ENCODE results near the gene P2RX3. TPM values are rescaled to one million over a fixed set of nuclear protein-coding genes. Genes with fewer than 3 reads are reported as not detected.

P2RX3 gene
- total RNA-seq, 2 experiments from 2014 or later: not detected

DNA sequence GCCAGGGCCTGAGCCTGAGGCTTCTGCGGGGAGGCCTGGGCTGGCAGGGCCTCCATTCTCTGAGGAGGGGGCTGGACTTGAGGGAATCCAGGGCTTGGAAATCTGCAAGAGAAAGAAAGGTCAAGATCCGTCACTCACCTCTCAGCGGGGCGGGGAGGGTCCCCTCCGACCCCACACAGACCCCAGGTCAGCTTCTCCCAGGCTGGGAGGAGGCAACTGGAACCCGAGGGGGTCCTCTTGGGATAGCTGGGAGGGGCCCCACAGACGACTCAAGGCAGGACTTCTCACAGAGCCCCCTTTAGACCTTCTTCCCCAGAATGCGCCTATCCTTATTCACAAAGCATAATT lies 24.4 kb upstream of the P2RX3 start:
- no peaks in the 10 kb centered on the region for H4K20me1 ChIP-seq (ENCODE audit: insufficient read depth, low read length)
- peaks cover 12% of the 10 kb centered on the region; the same call in 1 of the 2 replicates for H3K36me3 ChIP-seq (ENCODE audit: insufficient read depth, low read length)
- H2AFZ ChIP-seq (ENCODE audit: low read length): no peak overlapping the region
- CTCF ChIA-PET (ENCODE audit: unreplicated experiment): no interaction called here
- no peak for TF ChIP-seq EZH2phosphoT487 (IDR thresholded peaks at IDR 0.05; ENCODE audit: borderline replicate concordance, low read depth, low read length)
- TF ChIP-seq, protein P1, sequence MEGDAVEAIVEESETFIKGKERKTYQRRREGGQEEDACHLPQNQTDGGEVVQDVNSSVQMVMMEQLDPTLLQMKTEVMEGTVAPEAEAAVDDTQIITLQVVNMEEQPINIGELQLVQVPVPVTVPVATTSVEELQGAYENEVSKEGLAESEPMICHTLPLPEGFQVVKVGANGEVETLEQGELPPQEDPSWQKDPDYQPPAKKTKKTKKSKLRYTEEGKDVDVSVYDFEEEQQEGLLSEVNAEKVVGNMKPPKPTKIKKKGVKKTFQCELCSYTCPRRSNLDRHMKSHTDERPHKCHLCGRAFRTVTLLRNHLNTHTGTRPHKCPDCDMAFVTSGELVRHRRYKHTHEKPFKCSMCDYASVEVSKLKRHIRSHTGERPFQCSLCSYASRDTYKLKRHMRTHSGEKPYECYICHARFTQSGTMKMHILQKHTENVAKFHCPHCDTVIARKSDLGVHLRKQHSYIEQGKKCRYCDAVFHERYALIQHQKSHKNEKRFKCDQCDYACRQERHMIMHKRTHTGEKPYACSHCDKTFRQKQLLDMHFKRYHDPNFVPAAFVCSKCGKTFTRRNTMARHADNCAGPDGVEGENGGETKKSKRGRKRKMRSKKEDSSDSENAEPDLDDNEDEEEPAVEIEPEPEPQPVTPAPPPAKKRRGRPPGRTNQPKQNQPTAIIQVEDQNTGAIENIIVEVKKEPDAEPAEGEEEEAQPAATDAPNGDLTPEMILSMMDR (conservative IDR thresholded peaks at IDR 0.05; ENCODE audit: low read length): no peak
- no peak overlapping the region for H3K4me3 ChIP-seq (ENCODE audit: low read depth, low read length, poor library complexity, severe bottlenecking)
- no peaks in the 10 kb centered on the region for H3K4me1 ChIP-seq (ENCODE audit: insufficient read depth, low read length, poor library complexity, severe bottlenecking)
- no peaks in the 10 kb centered on the region for H3K9me2 ChIP-seq (ENCODE audit: insufficient read depth, low read length)
- H3K9me3 ChIP-seq (ENCODE audit: low read length): no peaks in the 10 kb centered on the region
- no peak overlapping the region for H3K4me2 ChIP-seq (ENCODE audit: low read length)
- no peak overlapping the region for H3K27ac ChIP-seq (ENCODE audit: low read depth, low read length, poor library complexity, severe bottlenecking)
- DNase-seq (ENCODE audit: low spot score): no peak
- no TSS peak for BruUV-seq (replicated peaks)
- intact Hi-C loops (cut with micrococcal nuclease; ENCODE audit: unreplicated experiment): no loop called here
- no peaks in the 10 kb centered on the region for H3K79me2 ChIP-seq (ENCODE audit: insufficient read depth, low read depth, low read length)
- POLR2A ChIA-PET: no interaction called here

DNA sequence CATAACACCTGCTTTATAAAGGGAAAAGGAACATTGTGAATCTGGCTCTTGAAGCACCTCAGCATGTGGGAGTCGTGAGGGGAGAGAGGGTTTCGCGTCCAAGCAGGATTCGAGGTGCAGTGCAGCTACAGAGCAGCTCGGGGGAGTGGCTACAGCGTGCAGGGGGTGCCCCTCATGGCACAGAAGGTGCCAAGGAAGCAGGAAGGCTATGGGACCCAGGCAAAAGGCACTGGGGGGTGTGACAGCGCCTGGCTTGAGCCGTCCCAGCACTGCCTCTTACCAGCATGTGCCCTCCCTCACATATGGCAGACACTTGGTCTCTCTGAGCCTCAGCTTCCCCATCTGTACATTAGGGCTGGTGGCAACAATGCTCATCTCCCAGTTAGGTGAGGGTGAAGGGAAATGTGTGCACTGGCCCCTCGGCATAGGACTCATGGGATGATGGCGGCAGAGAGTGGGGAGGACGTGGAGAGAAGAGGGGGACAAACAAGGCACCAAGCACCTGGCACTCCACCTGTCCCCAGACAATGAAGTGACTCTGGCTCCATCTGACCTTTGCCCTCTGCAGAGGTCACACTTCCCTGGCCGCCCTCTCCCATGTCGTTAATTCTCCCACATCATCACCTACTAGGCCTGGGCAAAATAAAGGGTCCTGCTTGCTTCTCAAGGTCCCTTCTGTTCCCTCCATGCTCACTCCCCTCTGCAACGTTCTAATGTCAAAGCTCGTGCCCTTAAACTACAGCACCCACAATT lies 23.8 kb upstream of the P2RX3 start:
- no peak for DNase-seq (ENCODE audit: low spot score)
- no peaks in the 10 kb centered on the region for H3K9me2 ChIP-seq (ENCODE audit: insufficient read depth, low read length)
- H3K4me1 ChIP-seq (ENCODE audit: insufficient read depth, low read length, poor library complexity, severe bottlenecking): no peaks in the 10 kb centered on the region
- CTCF ChIA-PET (ENCODE audit: unreplicated experiment): no interaction called here
- H3K36me3 ChIP-seq (ENCODE audit: insufficient read depth, low read length): peaks cover 12% of the 10 kb centered on the region; the same call in 1 of the 2 replicates
- H3K9me3 ChIP-seq (ENCODE audit: low read length): no peaks in the 10 kb centered on the region
- no peak overlapping the region for H3K4me3 ChIP-seq (ENCODE audit: low read depth, low read length, poor library complexity, severe bottlenecking)
- intact Hi-C loops (cut with micrococcal nuclease; ENCODE audit: unreplicated experiment): no loop called here
- H2AFZ ChIP-seq (ENCODE audit: low read length): no peak overlapping the region
- H3K79me2 ChIP-seq (ENCODE audit: insufficient read depth, low read depth, low read length): no peaks in the 10 kb centered on the region
- TF ChIP-seq EZH2phosphoT487 (IDR thresholded peaks at IDR 0.05; ENCODE audit: borderline replicate concordance, low read depth, low read length): no peak
- TF ChIP-seq, protein P1 (conservative IDR thresholded peaks at IDR 0.05; ENCODE audit: low read length): no peak
- no TSS peak for BruUV-seq (replicated peaks)
- H3K4me2 ChIP-seq (ENCODE audit: low read length): no peak overlapping the region
- H3K27ac ChIP-seq (ENCODE audit: low read depth, low read length, poor library complexity, severe bottlenecking): no peak overlapping the region
- no peaks in the 10 kb centered on the region for H4K20me1 ChIP-seq (ENCODE audit: insufficient read depth, low read length)
- POLR2A ChIA-PET: no interaction called here

DNA sequence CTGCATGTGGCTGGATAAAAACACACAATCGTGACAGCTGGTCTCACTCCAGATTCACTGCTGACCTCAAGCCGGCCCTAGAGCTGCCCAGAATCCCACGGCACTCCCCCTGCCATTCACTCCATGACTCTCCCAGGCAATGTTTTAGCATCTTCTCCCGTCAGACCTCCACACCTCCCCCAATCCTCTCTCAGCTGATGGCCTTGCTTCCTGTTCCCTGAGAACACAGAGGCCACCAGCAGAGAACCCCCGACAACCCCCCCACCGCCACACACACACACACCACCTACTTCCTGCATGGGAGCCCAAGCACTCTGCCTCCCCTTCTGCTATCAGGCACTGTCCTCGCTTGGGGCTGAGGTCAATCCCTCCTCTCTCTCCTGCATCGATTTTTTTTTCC lies 22.7 kb upstream of the P2RX3 start:
- H3K4me3 ChIP-seq (ENCODE audit: low read depth, low read length, poor library complexity, severe bottlenecking): no peak overlapping the region
- H3K4me1 ChIP-seq (ENCODE audit: insufficient read depth, low read length, poor library complexity, severe bottlenecking): no peaks in the 10 kb centered on the region
- H2AFZ ChIP-seq (ENCODE audit: low read length): no peak overlapping the region
- H3K36me3 ChIP-seq (ENCODE audit: insufficient read depth, low read length): peaks cover 12% of the 10 kb centered on the region; the same call in 1 of the 2 replicates
- H4K20me1 ChIP-seq (ENCODE audit: insufficient read depth, low read length): no peaks in the 10 kb centered on the region
- intact Hi-C loops (cut with micrococcal nuclease; ENCODE audit: unreplicated experiment): no loop called here
- no peak overlapping the region for H3K27ac ChIP-seq (ENCODE audit: low read depth, low read length, poor library complexity, severe bottlenecking)
- no peak overlapping the region for H3K4me2 ChIP-seq (ENCODE audit: low read length)
- DNase-seq (ENCODE audit: low spot score): no peak
- BruUV-seq (replicated peaks): no TSS peak
- no peaks in the 10 kb centered on the region for H3K9me2 ChIP-seq (ENCODE audit: insufficient read depth, low read length)
- H3K9me3 ChIP-seq (ENCODE audit: low read length): no peaks in the 10 kb centered on the region
- no peak for TF ChIP-seq EZH2phosphoT487 (IDR thresholded peaks at IDR 0.05; ENCODE audit: borderline replicate concordance, low read depth, low read length)
- TF ChIP-seq, protein P1 (conservative IDR thresholded peaks at IDR 0.05; ENCODE audit: low read length): no peak
- ChIA-PET POLR2A (interaction anchor here (0.6 to 0.7 kb wide), 2 partner anchors 14 to 298 kb away, joined by 4 to 6 read pairs; no protein-coding TSS in a partner anchor), CTCF (ENCODE audit: unreplicated experiment) (no interaction called here)
- H3K79me2 ChIP-seq (ENCODE audit: insufficient read depth, low read depth, low read length): no peaks in the 10 kb centered on the region
